Astrocyte of the cerebellum (primary cell): ENCODE data around the gene LILRB5.

Source experiments
- DNase-seq: peaks from one replicate; pipeline ENCODE4 v3.0.0-alpha.2; 2011; ENCODE audit warnings: low read depth
- H3K4me3 ChIP-seq: 2 replicates; pipeline ENCODE4 v1.5.1; 2011; ENCODE audit warnings: mild to moderate bottlenecking, low read depth, low read length, moderate library complexity
- CTCF ChIP-seq: IDR thresholded peaks from 2 replicates; pipeline ENCODE4 v1.5.1; 2012; ENCODE audit warnings: low read length, low read depth, moderate library complexity, mild to moderate bottlenecking; ENCODE audit errors: missing control alignments
- in situ Hi-C: cut with HindIII; loops from 2 replicates; pipeline ENCODE4 v1.10.0; 2017; ENCODE audit warnings: low sequenced_read_pairs

The LILRB5 gene

GRCh38 chr19:54206030-54206830, 50.8 kb downstream of the LILRB5 start:
- no peak for DNase-seq
- no peak for TF ChIP-seq CTCF
- in situ Hi-C loops: no loop called here
- no peak overlapping the region for H3K4me3 ChIP-seq

GRCh38 chr19:54204767-54205468, 52.2 kb downstream of the LILRB5 start:
- H3K4me3 ChIP-seq: no peak overlapping the region
- in situ Hi-C loops: no loop called here
- TF ChIP-seq CTCF: no peak
- DNase-seq: no peak

GRCh38 chr19:54203151-54203611, 53.9 kb downstream of the LILRB5 start:
- no peak overlapping the region for H3K4me3 ChIP-seq
- no peak for TF ChIP-seq CTCF
- DNase-seq: no peak
- in situ Hi-C loops: no loop called here

GRCh38 chr19:54201980-54202379, 55.1 kb downstream of the LILRB5 start:
- DNase-seq: no peak
- TF ChIP-seq CTCF: no peak
- in situ Hi-C loops: no loop called here
- H3K4me3 ChIP-seq: peak overlapping the region; percentile 83

GRCh38 chr19:54201172-54201701, 55.8 kb downstream of the LILRB5 start:
- in situ Hi-C loops: no loop called here
- H3K4me3 ChIP-seq: peak overlapping the region; percentile 83
- TF ChIP-seq CTCF: no peak
- no peak for DNase-seq
